Muscle of arm (tissue), 14 donors: ENCODE data around the gene C6orf141. TPM values are rescaled to one million over a fixed set of nuclear protein-coding genes. Genes with fewer than 3 reads are reported as not detected.

Experiments
- DNase-seq: peaks from one replicate; pipeline ENCODE4 v3.0.0-alpha.2; 2013
- long read RNA-seq, 11 donors: transcript quantifications; one replicate each; lab custom pipeline, GENCODE V29; 2026
- polyA plus RNA-seq, 12 donors: library from polyadenylated mRNA; unstranded; fragments of 120-200 nt; gene quantifications; one replicate each; pipeline ENCODE4 v1.2.1, GENCODE V29; 2013; ENCODE audit not compliant: insufficient read length in 12 of 12

The C6orf141 gene
- 1 to 10 TPM in 10 of 12 donors, not detected in 2; 1.4 to 5.7 (median 2.5) TPM for polyA plus RNA-seq
- long read RNA-seq, donor 1, partial matches to known transcripts = 0 of 3 reads
- long read RNA-seq, donor 1, other reads (novel, unspliced or antisense) = 0 of 3 reads
- long read RNA-seq, donor 2 = 0 reads
- long read RNA-seq, donor 3, partial matches to known transcripts = 0 of 1 reads
- long read RNA-seq, donor 3, other reads (novel, unspliced or antisense) = 0 of 1 reads
- long read RNA-seq, donor 4 = 0 reads
- long read RNA-seq, donor 5, partial matches to known transcripts = 0 of 2 reads
- long read RNA-seq, donor 5, other reads (novel, unspliced or antisense) = 0 of 2 reads
- long read RNA-seq, donor 6 = 0 reads
- long read RNA-seq, donor 7, partial matches to known transcripts = 0 of 1 reads
- long read RNA-seq, donor 7, other reads (novel, unspliced or antisense) = 0 of 1 reads
- long read RNA-seq, donor 8 = 0 reads
- long read RNA-seq, donor 9 = 0 reads
- long read RNA-seq, donor 10 = 0 reads
- long read RNA-seq, donor 11 = 0 reads

DNA sequence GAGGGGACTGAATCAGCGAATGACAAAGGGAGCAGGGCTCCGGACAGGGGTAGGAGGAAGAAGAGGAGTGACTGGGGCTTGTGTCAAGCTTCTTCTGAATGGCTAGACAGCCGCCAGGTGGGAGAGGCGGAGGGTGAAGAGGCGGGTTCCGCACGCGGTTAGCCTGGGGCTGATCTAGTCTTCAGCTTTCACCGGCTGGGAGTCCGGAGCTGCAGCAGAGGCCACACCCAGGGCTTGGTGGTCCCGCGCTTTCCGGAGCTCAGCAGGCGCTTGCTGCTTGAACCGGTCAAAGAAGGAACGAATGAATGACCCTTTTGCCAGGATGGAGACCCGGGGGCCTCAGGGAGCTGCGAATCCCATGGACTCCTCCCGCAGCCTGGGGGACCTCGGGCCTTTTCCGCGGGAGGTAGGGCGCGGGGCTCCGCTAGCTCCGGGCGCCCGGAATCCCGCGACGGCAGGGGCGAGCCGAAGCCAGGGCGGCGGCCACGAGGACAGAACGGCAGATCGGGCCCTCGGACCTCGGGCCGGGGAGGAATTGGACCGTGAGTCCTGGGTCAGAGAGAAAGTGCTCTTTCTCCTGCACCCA lies at the start of gene C6orf141:
Gene C6orf141 (plus strand): TSS at position 177 of the 586 bp plus-strand sequence. CDS start 125 bp downstream, at position 302.
- peak; percentile 15 for DNase-seq

DNA sequence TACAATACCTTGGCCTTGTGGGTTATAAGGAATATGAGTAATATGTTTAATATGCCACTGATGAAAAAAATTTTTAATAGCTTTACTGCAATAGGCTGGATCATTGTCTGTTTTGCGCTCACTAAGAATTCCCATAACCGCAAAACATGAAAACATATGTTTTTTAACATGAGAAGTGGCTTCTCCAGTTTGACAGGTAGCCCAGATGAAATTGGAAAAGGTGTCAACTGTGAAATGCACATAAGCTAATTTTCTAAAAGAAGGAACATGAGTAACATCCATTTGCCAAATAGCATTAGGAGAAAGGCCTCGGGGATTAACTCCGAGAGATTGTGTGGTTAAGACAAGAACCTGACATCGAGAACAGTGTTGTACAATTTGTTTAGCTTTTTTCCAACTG lies 45.8 kb upstream of the C6orf141 start:
- no peak for DNase-seq

DNA sequence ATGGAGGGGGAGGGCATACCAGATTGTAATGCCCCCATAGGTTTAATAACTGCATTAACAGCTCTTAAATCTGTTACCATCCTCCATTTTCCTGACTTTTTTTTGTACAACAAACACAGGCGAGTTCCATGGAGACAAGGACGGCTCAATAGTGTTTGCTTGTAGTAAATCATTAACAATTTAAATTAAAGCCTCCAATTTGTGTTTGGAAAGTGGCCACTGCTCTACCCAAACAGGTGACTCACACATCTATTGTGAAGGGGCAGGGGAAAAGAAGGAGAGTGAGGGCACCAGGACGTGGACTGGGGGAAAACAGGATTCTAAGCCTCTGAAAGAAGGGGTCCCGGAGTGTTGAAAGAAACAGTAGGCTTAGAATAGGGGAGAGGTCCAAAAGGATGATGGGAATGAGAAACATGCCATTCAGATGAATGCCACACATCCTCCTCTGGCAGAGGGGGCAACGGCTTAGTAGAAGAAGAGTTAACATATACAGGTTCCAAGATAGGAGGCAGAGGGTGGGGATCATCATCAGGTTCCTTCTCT lies 43.8 kb upstream of the C6orf141 start:
- DNase-seq = no peak

DNA sequence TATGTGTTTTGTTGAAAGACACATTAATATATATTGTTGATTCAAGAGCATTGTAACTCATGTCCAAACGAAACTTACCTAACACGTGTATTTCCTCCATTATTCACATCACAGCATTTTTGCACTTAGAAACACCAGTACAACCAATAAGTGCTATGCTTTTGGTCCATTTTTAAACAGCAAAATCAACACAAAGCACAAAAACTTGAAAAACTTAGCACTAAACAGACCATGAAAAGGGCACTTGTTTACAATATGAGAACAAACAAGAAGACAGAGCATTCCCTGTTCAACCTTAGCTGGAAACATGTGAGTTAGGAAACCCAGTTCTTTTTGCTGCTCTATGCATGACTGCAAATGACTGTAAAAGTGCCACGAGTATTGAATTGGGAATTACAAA lies 41.1 kb upstream of the C6orf141 start:
- no peak for DNase-seq

DNA sequence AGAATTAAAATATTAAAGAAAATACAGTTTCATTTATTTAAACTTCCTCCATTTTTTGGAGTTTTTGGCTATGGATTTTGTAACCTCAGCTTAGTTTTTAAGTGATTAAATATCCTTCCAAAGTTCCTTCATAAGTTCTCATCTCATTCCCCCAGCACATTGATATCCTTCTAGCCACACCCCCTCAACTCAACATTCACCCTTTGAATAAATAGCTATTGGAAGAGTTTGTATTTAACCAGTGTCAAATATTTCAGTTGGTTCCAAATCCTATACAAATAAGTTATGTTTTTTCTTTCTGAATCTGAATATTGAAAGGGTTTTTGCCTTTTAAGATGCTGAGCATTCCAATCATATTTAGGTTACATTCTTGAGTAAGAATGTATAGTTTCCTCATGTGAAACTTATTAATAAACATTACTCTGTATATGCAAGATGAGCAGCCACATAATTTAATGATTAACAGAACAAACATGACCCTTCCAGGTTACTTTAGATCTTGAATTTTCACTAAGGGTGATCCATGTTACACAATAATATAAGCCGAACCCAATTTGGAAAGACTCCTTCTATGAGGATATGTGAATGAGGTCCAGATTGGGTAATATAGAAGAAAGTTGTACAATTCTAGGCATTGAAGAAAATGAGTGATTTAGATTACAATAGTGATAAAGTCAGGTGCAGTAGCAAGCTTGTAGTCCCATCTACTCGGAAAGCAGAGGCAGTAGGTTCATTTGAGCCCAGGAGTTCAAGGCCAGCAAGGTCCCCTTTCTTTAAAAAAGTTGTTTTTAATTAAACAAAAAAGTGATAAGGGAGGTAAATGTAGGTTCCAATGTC lies 37.1 kb upstream of the C6orf141 start:
- no peak for DNase-seq

DNA sequence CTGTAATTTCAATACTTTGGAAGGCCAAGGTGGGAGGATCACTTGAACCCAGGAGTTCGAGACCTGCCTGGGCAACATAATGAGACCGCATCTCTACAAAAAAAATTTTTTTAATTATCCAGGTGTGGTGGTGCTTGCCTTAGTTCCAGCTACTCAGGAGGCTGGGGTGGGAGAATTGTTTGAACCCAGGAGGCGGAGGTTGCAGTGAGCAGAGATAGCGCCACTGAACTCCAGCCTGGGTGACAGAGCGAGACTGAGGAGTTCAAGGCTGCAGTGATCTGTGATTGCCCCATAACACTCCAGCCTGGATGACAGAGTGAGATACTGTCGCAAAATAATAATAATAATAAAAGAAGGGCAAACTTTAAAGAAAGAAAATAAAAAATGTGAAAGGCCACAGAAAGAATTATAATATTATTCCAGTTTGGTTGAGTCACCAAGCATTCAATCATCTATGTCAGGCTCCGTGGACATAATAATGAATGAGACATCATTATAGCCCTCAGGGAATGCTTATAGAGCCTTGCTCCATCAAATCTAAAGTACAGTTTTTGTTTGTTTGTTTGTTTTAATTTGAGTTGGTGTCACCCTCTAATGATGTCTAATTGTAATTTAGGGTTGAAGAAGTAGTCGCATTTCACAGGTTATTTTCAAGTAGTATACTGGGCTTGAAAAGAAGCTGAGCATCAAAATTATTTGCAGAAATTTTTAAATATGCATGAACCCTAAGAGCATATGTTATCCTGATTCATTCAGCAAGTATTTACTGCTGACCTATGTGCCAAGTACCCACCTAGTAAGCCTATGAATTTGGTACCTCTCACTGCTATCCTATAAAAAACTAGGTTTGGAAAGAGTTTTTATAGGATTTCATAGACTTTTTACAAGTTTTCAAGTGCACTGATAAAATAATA lies 35.6 kb upstream of the C6orf141 start:
- no peak for DNase-seq

DNA sequence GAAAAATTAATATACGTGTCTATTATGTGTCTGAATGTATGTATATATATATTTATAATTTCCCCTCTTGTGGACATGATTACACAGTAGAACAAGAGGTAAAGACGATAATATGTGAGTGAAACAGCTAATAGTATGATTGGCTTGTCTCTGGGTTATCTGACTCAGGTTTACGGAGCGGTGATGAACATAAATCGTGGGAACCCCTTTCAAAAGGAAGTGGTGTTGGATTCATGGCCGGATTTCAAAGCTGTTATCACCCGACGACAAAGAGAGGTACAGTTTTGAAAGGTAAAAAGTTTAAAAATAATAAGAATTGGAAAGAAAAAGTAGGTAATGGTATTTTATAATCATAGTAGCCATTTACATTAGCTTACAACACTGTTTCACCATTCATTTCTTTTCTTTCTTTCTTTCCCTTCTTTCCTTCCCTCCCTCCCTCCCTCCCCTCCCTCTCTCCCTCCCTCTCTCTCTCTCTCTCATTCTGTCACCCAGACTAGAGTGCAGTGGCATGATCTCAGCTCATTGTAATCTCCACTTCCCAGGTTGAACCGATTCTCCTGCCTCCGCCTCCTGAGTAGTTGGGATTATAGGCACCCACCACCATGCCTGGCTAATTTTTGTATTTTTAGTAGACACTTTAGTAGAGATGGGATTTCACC lies 34.9 kb upstream of the C6orf141 start:
- no peak for DNase-seq

DNA sequence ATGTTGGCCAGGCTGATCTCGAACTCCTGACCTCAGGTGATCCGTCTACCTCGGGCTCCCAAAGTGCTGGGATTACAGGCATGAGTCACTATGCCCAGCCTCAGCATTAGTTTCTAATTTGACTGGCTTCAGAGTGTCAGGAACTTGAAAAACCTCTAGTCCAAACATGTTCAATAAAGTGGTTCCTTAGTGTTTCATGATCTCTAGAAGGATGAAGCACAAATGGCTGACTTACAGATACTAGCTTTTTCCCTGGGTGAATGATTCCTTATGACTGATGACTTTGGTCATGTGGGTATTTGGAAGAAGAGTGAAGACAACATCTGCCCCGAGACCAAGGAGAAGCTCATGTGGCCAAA lies 34.3 kb upstream of the C6orf141 start:
- DNase-seq = no peak

DNA sequence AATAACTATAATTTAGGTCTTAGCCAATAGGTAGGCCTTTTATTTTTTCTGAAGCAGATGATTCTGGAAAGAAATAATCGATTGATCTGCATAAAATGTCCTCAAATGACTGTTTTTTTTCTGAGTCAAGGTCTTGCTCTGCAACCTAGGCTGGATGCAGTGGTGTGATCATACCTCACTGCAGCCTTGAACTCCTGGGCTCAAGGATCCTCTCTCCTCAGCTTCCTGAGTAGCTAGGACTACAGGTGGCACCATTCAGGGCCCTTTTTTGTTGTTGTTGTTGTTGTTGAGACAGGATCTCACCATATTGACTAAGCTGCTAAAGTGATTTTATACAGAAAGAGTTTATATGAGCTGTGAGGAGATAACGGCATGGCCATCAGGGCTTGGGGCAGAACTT lies 32.5 kb upstream of the C6orf141 start:
- DNase-seq = no peak

DNA sequence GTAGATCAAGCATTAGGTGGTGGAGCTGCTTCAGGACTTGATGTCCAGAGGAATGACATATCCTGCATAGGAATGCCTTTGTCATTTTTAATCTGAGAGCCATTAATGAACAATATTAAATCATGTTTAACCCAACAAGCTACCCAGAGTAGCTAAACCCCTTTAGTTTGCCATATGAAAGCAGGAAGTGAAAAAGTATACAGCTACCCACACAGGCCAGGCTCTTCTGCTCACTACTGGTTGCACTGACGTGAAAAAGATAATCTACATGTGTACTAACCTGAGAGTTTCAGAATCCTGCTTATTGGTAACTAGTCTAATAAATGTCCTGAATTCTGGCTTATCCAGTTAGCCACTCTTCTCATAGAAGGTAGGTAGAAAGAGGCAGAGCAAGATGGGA lies 30.8 kb upstream of the C6orf141 start:
- DNase-seq = no peak

DNA sequence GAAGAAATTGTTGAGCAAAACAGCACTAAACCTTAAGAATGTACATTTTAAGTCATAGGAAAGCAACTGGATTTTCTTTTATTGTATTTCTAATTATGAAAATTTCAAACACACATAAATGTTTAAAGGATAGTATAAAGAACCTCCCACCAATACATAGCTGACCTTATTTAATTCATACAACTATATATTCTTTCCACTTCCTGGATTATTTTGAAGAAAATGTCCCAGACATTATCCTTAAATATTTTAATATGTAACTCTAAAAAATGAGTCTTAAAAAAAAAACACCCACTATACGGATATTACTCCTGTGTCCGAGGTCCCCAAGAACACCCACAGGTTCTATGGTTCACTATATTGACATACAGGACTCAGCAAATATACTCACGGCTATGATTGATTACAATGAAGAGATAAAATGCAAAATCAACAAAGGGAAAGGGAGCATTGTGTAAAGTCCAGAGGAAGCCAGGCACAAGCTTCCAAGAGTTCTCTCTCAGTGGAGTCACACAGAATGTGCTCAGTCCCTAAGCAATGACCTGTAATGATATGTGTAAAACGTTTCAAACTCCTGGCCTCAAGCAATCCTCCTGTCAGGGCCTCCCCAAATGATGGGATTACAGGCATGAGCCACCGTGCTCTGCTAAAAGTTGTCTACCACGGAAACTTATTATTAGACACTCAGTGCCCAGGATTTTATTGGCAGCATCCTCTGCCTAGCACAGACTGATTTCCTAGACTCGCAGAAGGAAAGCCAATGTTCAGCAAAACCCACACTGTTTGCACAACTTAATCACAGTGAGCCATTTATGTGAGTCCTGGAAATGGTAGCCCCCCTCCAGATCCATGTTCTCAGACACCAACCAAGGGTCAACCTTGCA lies 27.5 kb upstream of the C6orf141 start:
- DNase-seq = no peak

DNA sequence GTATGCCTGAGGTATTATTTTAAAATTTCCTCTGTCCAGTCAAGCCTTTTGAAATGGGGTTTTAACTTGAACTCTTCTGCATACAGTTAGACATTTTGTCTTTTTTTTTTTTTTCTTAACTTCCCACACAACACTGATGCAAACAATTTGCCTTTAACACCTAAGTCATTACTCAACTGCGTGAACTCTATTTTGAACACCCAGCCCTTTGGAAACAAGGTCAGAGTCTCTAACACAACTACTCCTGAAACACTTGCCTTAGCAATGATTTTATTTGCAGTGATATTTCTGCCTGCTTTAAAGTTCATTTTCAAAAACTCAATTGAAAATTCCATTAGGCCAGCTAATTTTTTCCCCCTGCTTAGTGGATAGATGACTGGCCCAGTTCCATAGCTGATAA lies 26.6 kb upstream of the C6orf141 start:
- DNase-seq = no peak

DNA sequence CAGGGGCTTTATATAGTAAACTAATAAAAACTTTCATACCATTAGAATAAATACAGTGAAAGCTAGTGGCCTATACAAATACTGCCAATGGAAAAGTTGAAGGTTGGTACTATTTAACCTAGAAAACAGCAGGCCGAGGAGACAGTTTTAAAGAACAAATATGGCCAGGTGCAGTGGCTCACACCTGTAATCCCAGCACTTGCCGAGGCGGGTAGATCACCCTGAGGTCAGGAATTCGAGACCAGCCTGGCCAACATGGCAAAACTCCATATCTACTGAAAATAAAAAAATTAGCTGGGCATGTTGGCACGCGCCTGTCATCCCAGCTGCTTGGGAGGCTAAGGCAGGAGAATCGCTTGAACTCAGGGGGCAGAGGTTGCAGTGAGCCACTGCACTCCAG lies 25.9 kb upstream of the C6orf141 start:
- no peak for DNase-seq

DNA sequence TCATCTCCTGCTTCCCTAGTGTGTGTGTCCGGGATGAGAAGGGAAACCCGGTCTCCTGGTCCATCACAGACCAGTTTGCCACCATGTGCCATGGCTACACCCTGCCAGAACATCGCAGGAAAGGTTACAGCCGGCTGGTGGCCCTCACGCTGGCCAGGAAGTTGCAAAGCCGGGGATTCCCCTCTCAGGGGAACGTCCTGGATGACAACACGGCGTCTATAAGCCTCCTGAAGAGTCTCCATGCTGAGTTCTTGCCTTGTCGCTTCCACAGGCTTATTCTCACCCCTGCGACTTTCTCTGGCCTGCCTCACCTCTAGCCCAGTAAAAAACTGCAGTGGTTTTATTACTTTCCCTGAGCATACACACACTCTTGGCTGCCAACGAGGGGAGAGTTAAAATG lies 23.9 kb upstream of the C6orf141 start:
- no peak for DNase-seq

DNA sequence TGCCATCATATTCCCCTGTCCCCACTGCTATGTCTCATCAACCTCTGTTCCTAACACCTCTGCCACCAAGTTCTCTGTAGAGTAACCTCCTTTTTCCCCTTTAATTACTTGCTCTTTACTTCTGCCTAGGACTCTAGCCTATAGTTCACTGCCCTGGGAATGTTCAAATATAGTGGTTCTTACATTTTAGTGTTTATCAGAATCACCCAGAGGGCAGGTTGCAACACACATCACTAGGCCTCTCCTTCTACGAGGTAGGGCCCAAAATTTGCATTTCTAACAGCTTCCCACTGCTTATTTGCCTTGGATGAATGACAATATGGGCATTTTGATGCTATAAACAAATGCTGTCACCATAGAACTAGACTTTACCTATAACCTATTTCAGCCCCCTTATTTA lies 23.1 kb upstream of the C6orf141 start:
- no peak for DNase-seq

DNA sequence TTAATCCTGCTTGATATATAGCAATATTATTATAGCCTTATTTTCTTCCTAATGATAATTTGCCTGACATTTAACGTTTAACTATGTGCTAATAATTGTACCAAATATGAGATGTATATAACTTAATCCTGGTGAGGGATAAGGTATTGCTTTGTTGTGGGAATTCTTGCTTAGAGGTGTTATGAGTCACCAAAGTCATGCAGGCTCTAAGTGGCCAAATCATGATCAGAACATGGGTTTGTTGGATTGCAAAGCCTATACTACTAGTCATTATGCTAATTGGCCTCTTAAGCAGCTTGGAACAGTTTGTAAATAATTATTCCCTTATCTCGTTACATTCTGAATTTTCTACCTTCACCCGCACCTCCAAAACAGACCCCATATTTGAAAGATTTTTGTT lies 21.9 kb upstream of the C6orf141 start:
- DNase-seq = no peak

DNA sequence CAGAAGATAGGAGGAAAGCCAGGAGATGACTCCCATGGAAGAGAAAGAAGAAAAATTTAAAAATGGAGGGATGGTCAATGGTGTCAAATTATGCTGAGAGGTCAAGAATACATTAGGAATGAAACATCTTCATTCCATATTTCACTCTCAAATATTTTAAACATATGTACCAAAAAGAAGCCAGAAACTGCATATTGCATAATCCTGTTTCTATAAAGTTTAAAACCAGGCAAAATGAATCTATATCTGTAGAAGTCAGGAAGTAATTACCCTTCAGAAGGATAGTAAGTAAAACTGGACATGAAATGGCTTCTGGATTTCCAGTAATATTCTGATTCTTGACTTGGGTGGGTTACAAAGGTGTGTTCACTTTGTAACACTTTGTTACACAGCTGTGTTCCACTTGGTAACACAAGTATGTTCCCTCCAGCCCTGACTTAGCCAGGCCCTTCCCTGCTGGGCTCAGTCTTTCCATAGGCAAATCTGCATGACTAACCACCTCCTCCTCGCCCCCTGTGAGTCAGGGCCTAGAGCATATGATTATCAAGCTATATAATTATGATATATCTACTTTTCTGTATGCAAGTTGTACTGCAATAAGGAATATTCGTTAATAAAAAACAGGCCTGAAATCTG lies 20.2 kb upstream of the C6orf141 start:
- no peak for DNase-seq

DNA sequence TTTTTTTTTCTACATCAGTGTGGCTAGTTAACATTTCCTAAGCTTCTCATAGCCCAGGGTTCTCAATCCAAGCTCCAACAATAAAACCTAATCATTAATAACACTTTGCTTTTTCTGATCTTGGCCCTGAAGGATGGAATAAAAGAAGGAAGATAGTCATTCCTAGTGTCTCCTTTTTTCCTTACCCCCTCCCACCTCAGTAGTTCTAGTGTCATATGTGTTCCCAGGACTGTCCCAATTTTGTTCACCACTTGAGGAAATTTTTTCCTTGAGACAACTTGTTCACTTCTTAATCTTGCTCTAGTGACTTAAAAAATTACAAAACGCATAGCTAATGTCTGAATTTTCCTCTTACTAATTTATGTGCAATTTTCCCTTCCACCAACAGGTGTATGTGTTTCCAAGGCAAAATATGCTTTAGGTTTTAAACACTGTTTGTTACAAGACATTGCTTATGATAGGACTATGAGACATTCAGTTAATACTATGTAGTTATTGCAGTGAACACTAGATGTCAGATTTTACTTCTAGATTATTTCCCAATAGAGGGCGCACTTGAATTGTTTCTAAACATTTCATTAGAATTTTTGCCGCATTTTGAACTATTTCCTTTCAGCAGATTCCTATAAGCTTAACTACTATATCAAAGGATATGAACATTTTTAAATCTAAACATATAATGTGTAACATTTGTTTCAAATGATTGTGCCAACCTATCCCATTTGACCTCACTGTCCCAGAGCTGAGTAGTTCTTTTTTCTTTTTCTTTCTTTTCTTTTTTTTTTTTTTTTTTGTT lies 18.5 kb upstream of the C6orf141 start:
- peak; percentile 40 for DNase-seq
